Liver (tissue), 9 donors: Measurements from ENCODE around the gene SYMPK. TPM values are rescaled to one million over a fixed set of nuclear protein-coding genes. Genes with fewer than 3 reads are reported as not detected.
A peak's percentile ranks its signal among the peaks of the same experiment; 100 is the strongest.

ENCODE experiments used
- DNase-seq: peaks from one replicate; pipeline ENCODE4 v3.0.0-alpha.2; 2017; ENCODE audit warnings: low spot score
- H3K27ac ChIP-seq, 2 donors: one replicate each; pipeline ENCODE4 v1.7.0; 2013; ENCODE audit warnings: inconsistent platforms in 2 of 2, low read length in 2 of 2, control low read depth in 1 of 2, low read depth in 1 of 2, mild to moderate bottlenecking in 1 of 2
- H3K27me3 ChIP-seq, 4 donors: one replicate each; pipeline versions ENCODE4 v1.6.1 to v1.7.0; 2013; ENCODE audit warnings: low read length in 3 of 4, inconsistent platforms in 1 of 4, mild to moderate bottlenecking in 1 of 4, moderate library complexity in 1 of 4; ENCODE audit not compliant: control insufficient read depth in 4 of 4, insufficient read depth in 4 of 4
- H3K36me3 ChIP-seq, 4 donors: one replicate each; pipeline versions ENCODE4 v1.6.1 to v1.7.0; 2013; ENCODE audit warnings: low read length in 3 of 4, mild to moderate bottlenecking in 3 of 4, low read depth in 1 of 4, moderate library complexity in 1 of 4; ENCODE audit not compliant: control insufficient read depth in 4 of 4, insufficient read depth in 3 of 4
- H3K4me1 ChIP-seq, 4 donors: one replicate each; pipeline versions ENCODE4 v1.6.1 to v1.7.0; 2013; ENCODE audit warnings: low read length in 3 of 4, mild to moderate bottlenecking in 3 of 4, moderate library complexity in 1 of 4; ENCODE audit not compliant: control insufficient read depth in 4 of 4, insufficient read depth in 4 of 4
- H3K4me3 ChIP-seq, 3 donors: one replicate each; pipeline versions ENCODE4 v1.6.1 to v1.7.0; 2013; ENCODE audit warnings: low read length in 3 of 3, control low read depth in 1 of 3, low read depth in 1 of 3, mild to moderate bottlenecking in 1 of 3
- H3K9ac ChIP-seq, 2 donors: one replicate each; pipeline ENCODE4 v1.7.0; 2013; ENCODE audit warnings: low read length in 2 of 2, mild to moderate bottlenecking in 2 of 2, moderate library complexity in 2 of 2, control low read depth in 1 of 2, low read depth in 1 of 2
- H3K9me3 ChIP-seq, 4 donors: one replicate each; pipeline versions ENCODE4 v1.6.1 to v1.7.0; 2013; ENCODE audit warnings: low read length in 3 of 4; ENCODE audit not compliant: control insufficient read depth in 4 of 4
- ATF3 ChIP-seq: IDR thresholded peaks from 2 replicates; pipeline ENCODE4 v1.6.1; 2016; ENCODE audit warnings: antibody characterized with exemption
- CTCF ChIP-seq: fragments of 150-350 bp; IDR thresholded peaks from 2 replicates; pipeline ENCODE4 v1.5.1; 2017; ENCODE audit warnings: improper control_type of control experiment, low read depth, low read length; ENCODE audit not compliant: missing input control
- FOXA1 ChIP-seq: IDR thresholded peaks from 2 replicates; pipeline ENCODE4 v1.6.1; 2016; ENCODE audit warnings: antibody characterized with exemption
- FOXA2 ChIP-seq: IDR thresholded peaks from 2 replicates; pipeline ENCODE4 v1.6.1; 2016; ENCODE audit warnings: antibody characterized with exemption
- HNF4A ChIP-seq, 2 donors: conservative IDR thresholded peaks; 2 replicates each; pipeline ENCODE4 v1.6.1; 2016; ENCODE audit warnings: antibody characterized with exemption in 2 of 2, mild to moderate bottlenecking in 2 of 2
- HNF4G ChIP-seq: IDR thresholded peaks from 2 replicates; pipeline ENCODE4 v1.6.1; 2016; ENCODE audit warnings: antibody characterized with exemption
- JUND ChIP-seq, 2 donors: IDR thresholded peaks; 2 replicates each; pipeline ENCODE4 v1.6.1; 2016; ENCODE audit warnings: antibody characterized with exemption in 2 of 2
- MAX ChIP-seq: IDR thresholded peaks from 2 replicates; pipeline ENCODE4 v1.6.1; 2016; ENCODE audit warnings: antibody characterized with exemption
- NR2F2 ChIP-seq: IDR thresholded peaks from 2 replicates; pipeline ENCODE4 v1.6.1; 2016; ENCODE audit warnings: antibody characterized with exemption
- RAD21 ChIP-seq, 2 donors: IDR thresholded peaks; 2 replicates each; pipeline ENCODE4 v1.6.1; 2016; ENCODE audit warnings: antibody characterized with exemption in 2 of 2, mild to moderate bottlenecking in 2 of 2
- REST ChIP-seq: IDR thresholded peaks from 2 replicates; pipeline ENCODE4 v1.6.1; 2016; ENCODE audit warnings: antibody characterized with exemption, mild to moderate bottlenecking
- RXRA ChIP-seq, 2 donors: IDR thresholded peaks; 2 replicates each; pipeline ENCODE4 v1.6.1; 2017 to 2018; ENCODE audit warnings: antibody characterized with exemption in 2 of 2, mild to moderate bottlenecking in 1 of 2
- SP1 ChIP-seq: IDR thresholded peaks from 2 replicates; pipeline ENCODE4 v1.6.1; 2018; ENCODE audit warnings: antibody characterized with exemption, mild to moderate bottlenecking
- TAF1 ChIP-seq: conservative IDR thresholded peaks from 2 replicates; pipeline ENCODE4 v1.6.1; 2016; ENCODE audit warnings: antibody characterized with exemption, mild to moderate bottlenecking
- YY1 ChIP-seq: IDR thresholded peaks from 2 replicates; pipeline ENCODE4 v1.6.1; 2016; ENCODE audit warnings: antibody characterized with exemption, mild to moderate bottlenecking
- WGBS: extraction: QIAGEN DNeasy Blood & Tissue Kit; methylation state at CpG from one replicate; pipeline ENCODE4 v1.1.7; 2013; 5-methylcytosine and 5-hydroxymethylcytosine counted together
- polyA plus RNA-seq, 2 donors: library from polyadenylated mRNA; stranded (reverse) in 1 of 2; unstranded in 1 of 2; fragments of 200-250 nt in 1 of 2; fragments of >200 nt in 1 of 2; fragmentation: Nextera tagmentation in 1 of 2; extraction: Ambion mirVana in 1 of 2; gene quantifications; one replicate each; pipeline versions ENCODE4 v1.2.1 to v1.2.3, GENCODE V29; 2013 to 2015
- total RNA-seq, 2 donors: library from RNA; depleted of rRNA; stranded (reverse); fragments of >200 nt; gene quantifications; one replicate each; pipeline ENCODE4 v1.2.3, GENCODE V29; 2014
- TF ChIP-seq, protein P1 (sequence below): IDR thresholded peaks from 2 replicates; pipeline ENCODE4 v1.6.1; 2016; ENCODE audit warnings: antibody characterized with exemption
- donor health status: healthy.
- donor health status: healthy.
- donor health status: healthy.
- donor health status: healthy.
- donor health status: healthy.

SYMPK gene
- total and polyA plus RNA-seq, 4 donors, result 5.5 to 26.1 (median 24.1) TPM

DNA sequence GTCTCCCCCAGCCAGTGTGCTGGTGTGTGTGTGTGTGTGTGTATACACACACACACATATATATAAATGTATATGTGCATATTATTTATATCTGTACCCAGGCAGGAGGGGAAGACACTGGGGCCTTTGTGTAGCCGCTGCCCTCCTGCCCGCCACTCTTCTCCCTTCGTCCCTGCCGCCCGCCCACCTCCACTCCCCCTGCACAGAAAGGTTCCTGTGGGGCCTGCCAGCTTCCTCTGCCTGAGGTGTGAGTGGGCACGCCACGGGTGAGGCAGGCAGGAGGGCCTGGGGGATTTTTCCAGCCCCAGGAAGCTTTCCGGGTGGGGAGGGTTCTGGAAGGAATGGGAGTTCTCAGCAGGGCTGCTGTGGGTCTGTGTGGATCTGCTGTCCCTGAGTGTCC lies 16.1 kb upstream of the SYMPK start:
- Histone ChIP-seq H3K27ac (peak overlapping the region; percentile 92 to 96), H3K9me3 (no peaks in the 10 kb centered on the region), H3K4me1 (peaks cover 21 to 73% (median 44%) of the 10 kb centered on the region in 4 donors), H3K4me3 (no peak overlapping the region), H3K9ac (peak overlapping the region; percentile 85 to 87), H3K36me3 (no peaks in the 10 kb centered on the region), H3K27me3 (no peaks in the 10 kb centered on the region)
- DNase-seq, result no peak
- TF ChIP-seq, protein P1, sequence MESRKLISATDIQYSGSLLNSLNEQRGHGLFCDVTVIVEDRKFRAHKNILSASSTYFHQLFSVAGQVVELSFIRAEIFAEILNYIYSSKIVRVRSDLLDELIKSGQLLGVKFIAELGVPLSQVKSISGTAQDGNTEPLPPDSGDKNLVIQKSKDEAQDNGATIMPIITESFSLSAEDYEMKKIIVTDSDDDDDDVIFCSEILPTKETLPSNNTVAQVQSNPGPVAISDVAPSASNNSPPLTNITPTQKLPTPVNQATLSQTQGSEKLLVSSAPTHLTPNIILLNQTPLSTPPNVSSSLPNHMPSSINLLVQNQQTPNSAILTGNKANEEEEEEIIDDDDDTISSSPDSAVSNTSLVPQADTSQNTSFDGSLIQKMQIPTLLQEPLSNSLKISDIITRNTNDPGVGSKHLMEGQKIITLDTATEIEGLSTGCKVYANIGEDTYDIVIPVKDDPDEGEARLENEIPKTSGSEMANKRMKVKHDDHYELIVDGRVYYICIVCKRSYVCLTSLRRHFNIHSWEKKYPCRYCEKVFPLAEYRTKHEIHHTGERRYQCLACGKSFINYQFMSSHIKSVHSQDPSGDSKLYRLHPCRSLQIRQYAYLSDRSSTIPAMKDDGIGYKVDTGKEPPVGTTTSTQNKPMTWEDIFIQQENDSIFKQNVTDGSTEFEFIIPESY, result no peak
- TF ChIP-seq ATF3 (no peak), HNF4A (conservative IDR thresholded peaks at IDR 0.05) (no peak), SP1 (no peak), FOXA2 (no peak), NR2F2 (no peak), CTCF (no peak), JUND (IDR thresholded peaks at IDR 0.05) (no peak), MAX (no peak), TAF1 (no peak), RXRA (IDR thresholded peaks at IDR 0.05) (no peak), RAD21 (IDR thresholded peaks at IDR 0.05) (no peak), REST (no peak), HNF4G (no peak), YY1 (no peak)
- WGBS, result 32% methylated on average over 8 of the region's 8 CpGs

DNA sequence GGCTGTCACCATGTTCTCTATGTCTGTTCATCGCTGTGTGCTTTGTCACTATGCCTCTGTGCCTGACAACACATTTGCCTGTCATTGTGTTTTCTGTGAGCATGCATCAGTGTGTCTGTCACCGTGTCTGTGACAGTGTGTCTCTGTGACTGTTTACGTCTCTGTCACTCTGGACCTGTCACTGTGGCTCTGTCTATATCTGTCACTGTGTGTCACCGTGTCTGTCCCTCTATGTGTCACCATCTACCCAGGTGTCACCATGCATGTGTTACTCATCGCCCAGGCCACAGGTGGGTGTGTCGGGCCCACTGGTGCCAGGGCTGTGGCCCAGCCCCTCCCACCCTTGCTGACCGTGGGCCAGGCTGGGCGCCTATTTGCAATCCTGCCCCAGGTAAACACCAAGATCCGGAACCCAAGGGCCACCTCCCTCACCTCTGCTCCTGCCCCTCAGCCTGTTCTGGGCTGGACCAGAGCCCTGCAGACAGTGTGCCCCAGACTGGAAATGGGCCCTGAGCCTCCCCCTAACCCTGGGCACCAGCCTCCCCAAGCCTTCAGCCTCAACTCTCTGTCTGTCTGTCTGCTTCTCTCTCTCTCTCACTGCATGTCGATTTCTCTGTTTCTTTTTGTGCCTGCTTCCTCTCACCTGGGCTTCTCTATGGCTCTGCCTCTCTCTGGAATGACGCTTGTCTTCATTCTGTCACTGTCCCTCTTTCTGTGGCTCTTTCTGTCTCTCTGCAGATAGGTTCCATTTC lies 15.3 kb upstream of the SYMPK start:
- peak overlapping the region; percentile 92 to 96 for H3K27ac ChIP-seq
- no peaks in the 10 kb centered on the region for H3K9me3 ChIP-seq
- H3K4me1 ChIP-seq, result peaks cover 18 to 74% (median 45%) of the 10 kb centered on the region in 4 donors
- H3K4me3 ChIP-seq, result peak overlapping the region in 1 of 3 donors; percentile 29
- WGBS, result 34% methylated on average over 11 of the region's 11 CpGs
- H3K36me3 ChIP-seq, result no peaks in the 10 kb centered on the region
- H3K9ac ChIP-seq, result peak overlapping the region; percentile 85 to 87
- no peaks in the 10 kb centered on the region for H3K27me3 ChIP-seq
- DNase-seq, result no peak
- TF ChIP-seq, protein P1, result peak; percentile 78
- TF ChIP-seq SP1 (peak; percentile 85), RXRA (IDR thresholded peaks at IDR 0.05) (peak; percentile 77 to 94), HNF4G (no peak), CTCF (no peak), TAF1 (no peak), FOXA2 (peak; percentile 93), FOXA1 (peak; percentile 97)
